Measurements from ENCODE around the gene PRELID1. TPM values are rescaled to one million over a fixed set of nuclear protein-coding genes. Genes with fewer than 3 reads are reported as not detected.
A peak's percentile ranks its signal among the peaks of the same experiment; 100 is the strongest.

PRELID1 gene
- total RNA-seq, 1 donor from 2014 or later, result 229 TPM

- peaks cover 51% of the 10 kb centered on the region for H3K36me3 Mint-ChIP-seq (ENCODE audit: low read depth)
- intact Hi-C loops (cut with micrococcal nuclease), result no loop called here
- no peaks in the 10 kb centered on the region for H3K9me3 Mint-ChIP-seq
- DNase-seq (ENCODE audit: low spot score), result no peak
- H3K27me3 Mint-ChIP-seq (ENCODE audit: low read depth), result no peaks in the 10 kb centered on the region
- no peak overlapping the region for H3K27ac Mint-ChIP-seq
- no peak overlapping the region for H3K4me3 Mint-ChIP-seq (ENCODE audit: low read depth)
- peaks cover 4% of the 10 kb centered on the region for H3K4me1 Mint-ChIP-seq (ENCODE audit: low read depth)
Measured at GRCh38 chr5:177288191-177288590, 15.4 kb upstream of the PRELID1 start.

- no peaks in the 10 kb centered on the region for H3K9me3 Mint-ChIP-seq
- no peak overlapping the region for H3K27ac Mint-ChIP-seq
- peaks cover 61% of the 10 kb centered on the region for H3K36me3 Mint-ChIP-seq (ENCODE audit: low read depth)
- no peak for DNase-seq (ENCODE audit: low spot score)
- intact Hi-C loops (cut with micrococcal nuclease), result no loop called here
- no peaks in the 10 kb centered on the region for H3K27me3 Mint-ChIP-seq (ENCODE audit: low read depth)
- H3K4me3 Mint-ChIP-seq (ENCODE audit: low read depth), result no peak overlapping the region
- H3K4me1 Mint-ChIP-seq (ENCODE audit: low read depth), result peaks cover 15% of the 10 kb centered on the region
Measured at GRCh38 chr5:177290816-177291596, 12.6 kb upstream of the PRELID1 start.

GRCh38 chr5:177291735-177292134, 11.9 kb upstream of the PRELID1 start:
- Mint-ChIP-seq H3K36me3 (ENCODE audit: low read depth) (peaks cover 62% of the 10 kb centered on the region), H3K9me3 (no peaks in the 10 kb centered on the region), H3K4me1 (ENCODE audit: low read depth) (peaks cover 21% of the 10 kb centered on the region), H3K27me3 (ENCODE audit: low read depth) (no peaks in the 10 kb centered on the region), H3K27ac (no peak overlapping the region), H3K4me3 (ENCODE audit: low read depth) (no peak overlapping the region)
- DNase-seq (ENCODE audit: low spot score), result no peak
- intact Hi-C loops (cut with micrococcal nuclease), result no loop called here

- Mint-ChIP-seq H3K27me3 (ENCODE audit: low read depth) (no peaks in the 10 kb centered on the region), H3K27ac (no peak overlapping the region)
- intact Hi-C loops (cut with micrococcal nuclease), result no loop called here
Measured at GRCh38 chr5:177293819-177294581, 9.6 kb upstream of the PRELID1 start.

GRCh38 chr5:177294632-177295031, 9.0 kb upstream of the PRELID1 start:
- Mint-ChIP-seq H3K27ac (no peak overlapping the region), H3K4me1 (ENCODE audit: low read depth) (peaks cover 30% of the 10 kb centered on the region), H3K4me3 (ENCODE audit: low read depth) (no peak overlapping the region), H3K9me3 (no peaks in the 10 kb centered on the region), H3K27me3 (ENCODE audit: low read depth) (no peaks in the 10 kb centered on the region), H3K36me3 (ENCODE audit: low read depth) (peaks cover 62% of the 10 kb centered on the region)
- intact Hi-C loops (cut with micrococcal nuclease), result no loop called here
- DNase-seq (ENCODE audit: low spot score), result no peak

More at GRCh38 chr5:177293819-177294581, 9.6 kb upstream of the PRELID1 start:
- Mint-ChIP-seq H3K4me3 (ENCODE audit: low read depth) (no peak overlapping the region), H3K36me3 (ENCODE audit: low read depth) (peaks cover 67% of the 10 kb centered on the region), H3K9me3 (no peaks in the 10 kb centered on the region), H3K4me1 (ENCODE audit: low read depth) (peaks cover 25% of the 10 kb centered on the region)
- no peak for DNase-seq (ENCODE audit: low spot score)

GRCh38 chr5:177295924-177296323, 7.7 kb upstream of the PRELID1 start:
- no peak overlapping the region for H3K4me3 Mint-ChIP-seq (ENCODE audit: low read depth)
- no peak for DNase-seq (ENCODE audit: low spot score)
- no peaks in the 10 kb centered on the region for H3K9me3 Mint-ChIP-seq
- H3K27ac Mint-ChIP-seq, result peak overlapping the region; percentile 71
- peaks cover 65% of the 10 kb centered on the region for H3K36me3 Mint-ChIP-seq (ENCODE audit: low read depth)
- no peaks in the 10 kb centered on the region for H3K27me3 Mint-ChIP-seq (ENCODE audit: low read depth)
- intact Hi-C loops (cut with micrococcal nuclease), result no loop called here
- H3K4me1 Mint-ChIP-seq (ENCODE audit: low read depth), result peaks cover 41% of the 10 kb centered on the region

GRCh38 chr5:177296581-177296980, 7.0 kb upstream of the PRELID1 start:
- Mint-ChIP-seq H3K36me3 (ENCODE audit: low read depth) (peaks cover 67% of the 10 kb centered on the region), H3K9me3 (no peaks in the 10 kb centered on the region), H3K4me3 (ENCODE audit: low read depth) (no peak overlapping the region), H3K27ac (peak overlapping the region; percentile 71), H3K27me3 (ENCODE audit: low read depth) (no peaks in the 10 kb centered on the region), H3K4me1 (ENCODE audit: low read depth) (peaks cover 45% of the 10 kb centered on the region)
- intact Hi-C loops (cut with micrococcal nuclease), result no loop called here
- DNase-seq (ENCODE audit: low spot score), result no peak

- DNase-seq (ENCODE audit: low spot score), result no peak
- no peak overlapping the region for H3K27ac Mint-ChIP-seq
- intact Hi-C loops (cut with micrococcal nuclease), result no loop called here
- H3K4me3 Mint-ChIP-seq (ENCODE audit: low read depth), result no peak overlapping the region
- peaks cover 55% of the 10 kb centered on the region for H3K4me1 Mint-ChIP-seq (ENCODE audit: low read depth)
- H3K9me3 Mint-ChIP-seq, result no peaks in the 10 kb centered on the region
- H3K27me3 Mint-ChIP-seq (ENCODE audit: low read depth), result no peaks in the 10 kb centered on the region
- peaks cover 64% of the 10 kb centered on the region for H3K36me3 Mint-ChIP-seq (ENCODE audit: low read depth)
Measured at GRCh38 chr5:177297922-177298321, 5.7 kb upstream of the PRELID1 start.

GRCh38 chr5:177299697-177300096, 3.9 kb upstream of the PRELID1 start:
- intact Hi-C loops (cut with micrococcal nuclease), result loop anchor here (5.0 kb wide), 2 partner anchors 167 to 292 kb away; partner anchors contain the start of genes NSD1 and UIMC1
- peaks cover 56% of the 10 kb centered on the region for H3K36me3 Mint-ChIP-seq (ENCODE audit: low read depth)
- peak overlapping the region; percentile 48 for H3K27ac Mint-ChIP-seq
- no peak overlapping the region for H3K4me3 Mint-ChIP-seq (ENCODE audit: low read depth)
- DNase-seq (ENCODE audit: low spot score), result no peak
- no peaks in the 10 kb centered on the region for H3K27me3 Mint-ChIP-seq (ENCODE audit: low read depth)
- H3K4me1 Mint-ChIP-seq (ENCODE audit: low read depth), result peaks cover 62% of the 10 kb centered on the region
- H3K9me3 Mint-ChIP-seq, result no peaks in the 10 kb centered on the region

GRCh38 chr5:177300236-177300880, 3.2 kb upstream of the PRELID1 start:
- Mint-ChIP-seq H3K9me3 (no peaks in the 10 kb centered on the region), H3K27ac (peak overlapping the region; percentile 88), H3K4me1 (ENCODE audit: low read depth) (peaks cover 63% of the 10 kb centered on the region), H3K4me3 (ENCODE audit: low read depth) (peak overlapping the region; percentile 64), H3K36me3 (ENCODE audit: low read depth) (peaks cover 56% of the 10 kb centered on the region), H3K27me3 (ENCODE audit: low read depth) (no peaks in the 10 kb centered on the region)
- intact Hi-C loops (cut with micrococcal nuclease), result loop anchor here (5.0 kb wide), 2 partner anchors 168 to 293 kb away; partner anchors contain the start of genes NSD1 and UIMC1
- peak; percentile 68 for DNase-seq (ENCODE audit: low spot score)

- no peaks in the 10 kb centered on the region for H3K27me3 Mint-ChIP-seq (ENCODE audit: low read depth)
- peaks cover 56% of the 10 kb centered on the region for H3K36me3 Mint-ChIP-seq (ENCODE audit: low read depth)
- peak overlapping the region; percentile 88 for H3K27ac Mint-ChIP-seq
- H3K4me1 Mint-ChIP-seq (ENCODE audit: low read depth), result peaks cover 63% of the 10 kb centered on the region
- intact Hi-C loops (cut with micrococcal nuclease), result loop anchor here (5.0 kb wide), 2 partner anchors 169 to 294 kb away; partner anchors contain the start of genes NSD1 and UIMC1
- DNase-seq (ENCODE audit: low spot score), result no peak
- no peaks in the 10 kb centered on the region for H3K9me3 Mint-ChIP-seq
- H3K4me3 Mint-ChIP-seq (ENCODE audit: low read depth), result peak overlapping the region; percentile 64
Measured at GRCh38 chr5:177300951-177301350, 2.6 kb upstream of the PRELID1 start.

GRCh38 chr5:177301503-177302165, 2.0 kb upstream of the PRELID1 start:
- DNase-seq (ENCODE audit: low spot score), result no peak
- H3K36me3 Mint-ChIP-seq (ENCODE audit: low read depth), result peaks cover 57% of the 10 kb centered on the region

More at GRCh38 chr5:177301503-177302165, 2.0 kb upstream of the PRELID1 start:
- Mint-ChIP-seq H3K27ac (no peak overlapping the region), H3K27me3 (ENCODE audit: low read depth) (no peaks in the 10 kb centered on the region), H3K9me3 (no peaks in the 10 kb centered on the region), H3K4me1 (ENCODE audit: low read depth) (peaks cover 58% of the 10 kb centered on the region), H3K4me3 (ENCODE audit: low read depth) (peak overlapping the region; percentile 97)
- intact Hi-C loops (cut with micrococcal nuclease), result loop anchor here (5.0 kb wide), 2 partner anchors 169 to 294 kb away; partner anchors contain the start of genes NSD1 and UIMC1

All from activated T-helper 2 cell treated with anti-CD3 and anti-CD28 coated beads, Interferon-gamma antibody, Interleukin-2, Interleukin-4, amounts not matched to agents 10 μg/mL and 5 μg/mL and 100 μg/mL, durations not matched to agents 14 hours and 24 hours and 36 hours (primary cell).